Subcutaneous adipose tissue (tissue), 4 donors: ENCODE data around the gene MIR17HG. TPM values are rescaled to one million over a fixed set of nuclear protein-coding genes. Genes with fewer than 3 reads are reported as not detected.

Source experiments
- total RNA-seq, 4 donors: library from RNA; depleted of rRNA; stranded (reverse); fragments of >200 nt; gene quantifications; one replicate each; pipeline ENCODE4 v1.1.0, GENCODE V29; 2016
- TF ChIP-seq, protein P1 (sequence below): fragments of 450-650 bp; IDR thresholded peaks from one replicate; pipeline ENCODE4 v1.5.1; 2016; ENCODE audit warnings: low read depth, mild to moderate bottlenecking, control low read depth, antibody characterized with exemption, moderate library complexity

The MIR17HG gene
- total RNA-seq, 4 donors from 2014 or later, result 3.0 to 4.8 (median 3.8) TPM

DNA sequence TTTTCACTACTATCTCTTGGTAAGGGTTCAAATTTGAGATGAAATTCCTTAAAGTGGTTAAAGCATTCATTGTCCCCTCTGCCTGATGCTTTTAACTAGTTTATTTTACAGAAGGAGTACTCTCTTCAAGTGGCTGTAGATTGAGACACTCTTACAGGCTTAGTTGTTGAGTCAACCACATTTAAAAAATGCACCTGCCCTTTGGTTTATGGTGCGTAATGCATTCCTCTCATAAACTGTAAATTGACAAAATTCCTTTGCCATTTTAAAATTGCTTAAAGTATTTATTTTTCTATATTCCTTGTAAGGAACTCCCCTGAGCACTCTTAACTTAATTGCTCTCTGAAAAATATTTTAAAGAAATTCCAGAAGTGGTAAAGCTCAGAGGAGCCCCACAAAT lies 50.1 kb downstream of the MIR17HG start:
- TF ChIP-seq, protein P1, sequence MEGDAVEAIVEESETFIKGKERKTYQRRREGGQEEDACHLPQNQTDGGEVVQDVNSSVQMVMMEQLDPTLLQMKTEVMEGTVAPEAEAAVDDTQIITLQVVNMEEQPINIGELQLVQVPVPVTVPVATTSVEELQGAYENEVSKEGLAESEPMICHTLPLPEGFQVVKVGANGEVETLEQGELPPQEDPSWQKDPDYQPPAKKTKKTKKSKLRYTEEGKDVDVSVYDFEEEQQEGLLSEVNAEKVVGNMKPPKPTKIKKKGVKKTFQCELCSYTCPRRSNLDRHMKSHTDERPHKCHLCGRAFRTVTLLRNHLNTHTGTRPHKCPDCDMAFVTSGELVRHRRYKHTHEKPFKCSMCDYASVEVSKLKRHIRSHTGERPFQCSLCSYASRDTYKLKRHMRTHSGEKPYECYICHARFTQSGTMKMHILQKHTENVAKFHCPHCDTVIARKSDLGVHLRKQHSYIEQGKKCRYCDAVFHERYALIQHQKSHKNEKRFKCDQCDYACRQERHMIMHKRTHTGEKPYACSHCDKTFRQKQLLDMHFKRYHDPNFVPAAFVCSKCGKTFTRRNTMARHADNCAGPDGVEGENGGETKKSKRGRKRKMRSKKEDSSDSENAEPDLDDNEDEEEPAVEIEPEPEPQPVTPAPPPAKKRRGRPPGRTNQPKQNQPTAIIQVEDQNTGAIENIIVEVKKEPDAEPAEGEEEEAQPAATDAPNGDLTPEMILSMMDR, result no peak

DNA sequence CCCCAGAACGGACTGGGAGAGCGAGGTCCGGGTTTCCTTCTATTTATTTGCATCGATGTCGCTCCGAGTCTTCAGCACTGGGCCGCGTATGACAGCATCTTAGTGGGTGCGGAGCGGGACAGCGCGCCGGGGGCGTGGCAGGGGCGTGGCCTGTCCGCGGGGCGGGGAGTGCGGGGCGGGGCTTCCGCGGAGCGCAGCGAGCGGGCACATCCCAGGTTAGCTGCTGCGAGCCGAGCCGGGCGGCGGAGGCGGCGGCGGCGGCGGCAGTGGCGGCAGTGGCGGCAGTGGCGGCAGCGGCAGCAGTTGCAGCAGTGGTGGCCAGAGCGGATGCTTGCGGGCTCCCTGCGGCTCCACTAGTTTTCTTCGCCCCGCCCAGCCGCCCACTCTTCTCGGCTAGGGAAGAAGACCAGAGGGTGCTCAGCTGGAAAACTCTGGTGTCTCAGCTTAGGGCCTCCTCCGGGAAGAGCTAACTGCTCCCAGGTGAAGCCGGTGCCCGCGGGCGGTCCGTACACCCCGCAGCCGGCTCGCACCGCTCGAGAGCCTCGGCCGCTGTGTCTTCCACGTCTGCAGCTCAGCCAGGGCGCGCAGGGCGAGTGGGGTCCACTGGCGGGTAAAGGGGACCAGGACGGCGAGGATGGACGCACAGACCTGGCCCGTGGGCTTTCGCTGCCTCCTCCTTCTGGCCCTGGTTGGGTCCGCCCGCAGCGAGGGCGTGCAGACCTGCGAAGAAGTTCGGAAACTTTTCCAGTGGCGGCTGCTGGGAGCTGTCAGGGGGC lies 51.1 kb downstream of the MIR17HG start, which contains the start of gene GPC5:
GPC5 (plus strand) TSS at position 209 of the 776 bp plus-strand sequence.
- TF ChIP-seq, protein P1, result no peak

DNA sequence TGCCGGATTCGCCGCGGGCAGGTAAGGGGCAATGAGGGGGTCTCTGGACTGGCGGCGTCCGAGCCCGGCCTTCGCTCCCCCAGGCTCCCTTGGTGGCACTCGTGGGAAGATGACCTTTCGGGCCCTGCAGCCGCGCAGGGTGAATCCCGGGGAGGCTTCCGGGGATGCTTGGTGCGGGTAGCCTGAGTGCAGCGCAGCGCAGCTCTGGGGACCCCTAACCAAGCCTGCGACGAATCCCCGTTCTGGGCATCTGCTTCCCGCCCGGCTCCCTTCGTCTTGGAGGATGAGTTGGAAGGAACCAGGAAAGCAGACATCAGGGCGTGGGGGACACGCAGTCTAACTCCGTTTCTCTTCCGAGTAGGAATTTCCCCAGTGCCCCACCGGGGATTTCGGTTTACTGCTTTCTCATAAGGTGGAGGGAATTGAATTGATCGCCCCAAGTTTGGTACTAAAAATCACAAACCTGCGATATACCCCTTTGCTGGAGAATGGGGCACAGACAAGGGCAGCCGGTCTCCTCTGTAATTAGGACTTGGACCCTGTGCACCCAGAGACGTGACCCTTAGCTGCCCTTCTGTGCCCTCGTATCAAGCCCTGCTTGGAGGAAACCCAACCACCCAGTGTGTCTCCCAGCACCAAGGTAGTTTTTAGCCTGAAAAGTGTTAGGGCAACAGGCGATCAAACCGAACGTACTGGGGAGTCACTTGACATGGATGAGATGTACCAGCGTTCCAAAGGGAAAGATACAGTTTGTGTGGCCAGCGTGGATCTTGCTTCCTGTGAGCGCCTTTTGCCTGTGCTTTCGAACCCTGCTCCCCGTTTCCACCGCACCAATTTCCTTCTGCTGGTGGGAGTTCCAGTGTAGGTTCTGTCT lies 51.9 kb downstream of the MIR17HG start:
- TF ChIP-seq, protein P1, result no peak

DNA sequence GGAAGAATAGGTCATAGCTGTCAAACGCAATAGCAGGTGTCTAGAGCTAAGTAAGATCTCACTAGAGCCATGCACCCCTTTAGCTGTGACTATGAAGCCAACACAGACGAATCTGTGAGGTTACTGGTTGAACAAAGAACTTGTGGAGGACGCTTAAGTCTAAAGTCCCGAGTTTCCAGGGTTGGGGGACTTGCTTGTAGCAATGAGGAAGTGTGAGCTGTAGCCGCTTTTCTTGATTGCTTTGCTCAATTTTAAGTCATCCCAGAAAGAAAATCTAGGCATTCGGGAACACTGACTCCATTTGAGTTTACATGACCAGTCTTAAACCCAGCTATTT lies 52.5 kb downstream of the MIR17HG start:
- TF ChIP-seq, protein P1, result no peak

DNA sequence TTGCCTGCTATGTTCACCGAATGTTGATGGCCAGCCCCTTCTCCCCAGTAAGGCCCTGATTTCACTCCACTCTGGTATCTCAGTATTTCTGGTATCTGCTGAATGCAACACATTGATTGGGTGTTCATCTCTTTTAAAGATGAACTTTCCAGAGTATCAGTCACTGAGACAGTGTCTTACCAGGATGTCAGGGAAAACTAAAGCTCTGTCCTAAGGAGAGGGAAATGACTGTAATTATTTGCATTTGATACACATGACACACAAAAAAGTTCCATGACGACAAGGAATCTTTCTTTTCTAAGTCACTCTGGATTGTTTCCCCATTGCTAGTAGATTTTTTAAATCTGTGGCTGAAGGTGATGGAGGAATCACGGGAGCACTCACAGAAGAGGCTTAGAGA lies 53.2 kb downstream of the MIR17HG start:
- TF ChIP-seq, protein P1, result no peak

DNA sequence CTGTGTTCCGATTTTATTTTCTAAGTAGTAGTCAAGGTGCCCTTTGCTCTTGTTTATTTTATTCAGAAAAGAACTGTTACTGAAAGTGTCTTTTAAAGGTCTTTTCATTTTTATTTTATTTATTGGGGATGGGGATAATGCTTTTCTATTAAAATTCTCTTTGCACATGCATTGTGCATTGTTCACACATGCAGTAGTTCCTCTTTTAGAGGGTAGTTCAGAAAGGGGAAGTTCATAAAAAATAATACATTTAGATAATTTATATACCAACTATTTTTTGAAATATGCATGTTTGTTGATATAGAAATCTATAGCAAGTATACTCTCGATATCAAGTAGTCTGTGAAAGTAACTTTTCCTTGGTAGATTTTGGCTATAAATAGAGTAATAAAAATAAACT lies 54.4 kb downstream of the MIR17HG start:
- TF ChIP-seq, protein P1, result no peak

Other genes starting within 250 kb of the MIR17HG start
- gene GPC5, start 50.9 kb downstream of the MIR17HG start, total RNA-seq, result under 1 TPM in 2 of 4 donors, not detected in 2; 0.16 to 0.44 TPM